ENCODE data around the gene RAB4B. TPM values are rescaled to one million over a fixed set of nuclear protein-coding genes. Genes with fewer than 3 reads are reported as not detected.

Gene RAB4B
- total RNA-seq, 1 donor, result 13.4 TPM

GRCh38 chr19:40791996-40792395, 13.9 kb downstream of the RAB4B start:
- TF ChIP-seq CTCF (IDR thresholded peaks at IDR 0.05; ENCODE audit: insufficient read depth, low read depth, low read length), result no peak
- DNase-seq (ENCODE audit: low read depth), result no peak
- no peak overlapping the region for H3K4me3 ChIP-seq (ENCODE audit: low read depth, low read length)

DNA sequence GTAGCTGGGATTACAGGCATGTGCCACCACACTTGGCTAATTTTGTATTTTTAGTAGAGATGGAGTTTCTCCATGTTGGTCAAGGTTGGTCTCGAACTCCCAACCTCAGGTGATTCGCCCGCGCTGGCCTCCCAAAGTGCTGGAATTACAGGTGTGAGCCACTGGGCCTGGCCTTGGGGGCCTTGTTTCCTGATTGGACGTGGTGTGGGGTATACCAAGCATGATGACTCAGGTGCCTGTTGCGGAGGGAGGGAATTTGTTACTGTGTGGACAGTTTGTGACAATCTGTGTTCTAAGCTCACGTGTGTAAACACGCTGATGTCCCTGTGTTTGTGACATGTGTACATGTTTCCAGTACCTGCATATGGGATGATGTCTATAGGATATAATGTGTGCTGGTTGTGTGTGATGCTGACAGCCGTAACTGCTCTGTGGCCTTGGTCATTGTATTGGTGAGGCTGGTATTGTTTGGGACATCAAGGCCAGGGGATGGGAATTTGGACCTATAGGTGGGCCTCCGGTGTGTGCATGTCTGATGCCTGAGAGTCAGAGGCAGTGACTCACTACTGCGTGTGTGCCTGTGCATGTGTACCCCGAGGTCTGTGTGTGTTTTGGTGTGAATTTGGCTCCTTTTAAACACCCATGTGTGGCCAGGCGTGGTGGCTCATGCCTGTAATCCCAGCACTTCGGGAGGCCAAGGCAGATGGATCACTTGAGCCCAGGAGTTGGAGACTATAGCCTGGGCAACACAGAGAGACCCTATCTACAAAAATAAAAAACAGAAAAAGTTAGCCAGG, 19.3 kb downstream of the RAB4B start:
- TF ChIP-seq CTCF (IDR thresholded peaks at IDR 0.05; ENCODE audit: insufficient read depth, low read depth, low read length), result no peak
- no peak overlapping the region for H3K4me3 ChIP-seq (ENCODE audit: low read depth, low read length)
- no peak for DNase-seq (ENCODE audit: low read depth)

- peak; percentile 72 for DNase-seq (ENCODE audit: low read depth)
- TF ChIP-seq CTCF (IDR thresholded peaks at IDR 0.05; ENCODE audit: insufficient read depth, low read depth, low read length), result peak; percentile 51
- H3K4me3 ChIP-seq (ENCODE audit: low read depth, low read length), result peak overlapping the region; percentile 62
These were observed 20.1 kb downstream of the RAB4B start for GRCh38 chr19:40797963-40798682.

DNA sequence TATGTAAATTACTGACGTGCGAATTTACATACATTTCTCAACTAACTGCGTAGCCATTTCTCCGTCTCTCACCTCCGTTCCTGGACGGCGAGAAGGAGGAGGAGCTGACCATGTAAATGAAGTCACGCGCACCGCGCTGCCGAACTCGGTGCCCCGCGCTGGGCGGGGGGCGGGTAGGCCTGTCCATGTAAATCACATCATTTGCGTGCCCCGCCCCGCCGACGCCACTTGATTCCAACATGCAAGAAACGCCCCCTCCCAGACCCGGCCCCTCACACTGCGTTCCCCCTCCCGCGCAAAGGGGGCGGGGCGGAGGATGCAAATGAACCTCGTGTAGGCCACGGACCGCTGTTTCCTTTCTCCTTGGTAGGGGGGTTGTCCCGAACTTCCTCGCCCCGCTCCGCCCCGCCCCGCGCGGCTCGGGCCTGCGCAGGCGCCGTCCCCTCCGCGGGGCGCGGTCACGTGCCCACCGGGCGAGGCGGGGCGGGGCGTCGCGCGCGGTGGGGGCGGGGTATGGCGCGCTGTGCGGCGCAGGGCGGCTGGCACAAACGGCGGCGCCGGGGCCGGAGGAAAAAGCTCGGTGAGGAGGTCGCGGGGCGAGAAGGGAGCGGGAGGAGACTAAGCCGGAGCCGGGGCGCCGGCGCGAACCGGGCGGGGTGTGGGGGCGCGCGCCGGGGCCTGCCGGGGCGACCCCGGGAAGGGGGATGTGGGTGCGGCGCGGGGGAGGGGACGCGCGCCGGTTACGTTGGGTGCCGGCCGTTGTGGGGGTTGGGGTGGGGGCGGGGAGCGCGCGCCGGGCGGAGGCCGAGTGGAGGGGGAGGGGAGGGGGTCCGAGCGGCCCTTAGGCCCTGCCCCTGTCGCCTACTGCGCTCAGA, 20.9 kb downstream of the RAB4B start, which contains the start of gene EGLN2:
Gene EGLN2, plus strand, starts transcription at position 509 of the 875 bp plus-strand sequence. CDS start 1,382 bp downstream, outside the sequence.
- DNase-seq (ENCODE audit: low read depth), result peak; percentile 100
- no peak for TF ChIP-seq CTCF (IDR thresholded peaks at IDR 0.05; ENCODE audit: insufficient read depth, low read depth, low read length)
- H3K4me3 ChIP-seq (ENCODE audit: low read depth, low read length), result peak within 1 kb of the TSS; percentile 90

DNA sequence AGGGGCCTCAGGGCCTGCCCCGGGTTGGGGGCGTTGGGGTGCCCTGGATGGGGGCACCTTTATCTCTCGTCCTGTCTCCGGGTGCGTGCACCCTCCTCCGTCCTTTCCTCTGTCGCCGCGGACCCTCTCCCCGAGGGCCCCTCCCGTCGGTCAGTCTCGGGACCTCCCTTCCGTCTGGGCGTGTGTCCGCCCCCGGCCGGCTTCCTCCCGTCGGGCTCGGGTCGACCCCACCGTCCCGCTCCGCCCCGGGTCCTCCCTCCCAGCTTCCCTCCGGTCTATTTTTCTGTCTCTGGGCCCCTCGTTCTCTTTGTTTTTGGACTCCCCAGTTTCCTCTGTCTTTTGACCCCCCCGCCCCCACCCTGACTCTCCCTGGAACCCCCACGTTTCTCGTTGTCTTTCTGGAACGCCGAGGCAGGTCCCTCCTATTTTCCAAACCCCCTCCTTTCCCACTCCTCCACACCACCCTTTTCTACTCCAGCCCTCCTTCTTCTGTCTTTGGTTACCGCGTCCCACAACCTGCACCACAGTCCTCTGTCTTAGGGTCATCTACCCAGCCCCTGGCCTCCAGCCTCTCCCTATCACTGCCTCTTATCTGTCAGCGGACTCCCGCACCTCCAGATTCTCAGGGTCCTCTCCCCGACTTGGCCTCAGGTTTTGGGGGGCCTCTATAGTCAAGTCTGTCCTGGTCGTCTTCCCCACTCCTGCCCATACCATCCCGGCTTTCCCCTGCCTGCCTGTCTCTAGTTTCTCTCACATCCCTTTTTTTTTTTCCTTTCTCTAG, 21.7 kb downstream of the RAB4B start:
- DNase-seq (ENCODE audit: low read depth), result peak; percentile 42
- H3K4me3 ChIP-seq (ENCODE audit: low read depth, low read length), result peak overlapping the region; percentile 90
- no peak for TF ChIP-seq CTCF (IDR thresholded peaks at IDR 0.05; ENCODE audit: insufficient read depth, low read depth, low read length)
